HG03520 (cell line): Measurements from ENCODE around the gene SNED1.

Source experiments
- ATAC-seq: cut with Tn5 transposase; IDR thresholded peaks from one replicate; pipeline ENCODE4 v1.9.1; 2021; ENCODE audit warnings: mild to moderate bottlenecking, moderate library complexity; ENCODE audit not compliant: unreplicated experiment

SNED1 gene

DNA sequence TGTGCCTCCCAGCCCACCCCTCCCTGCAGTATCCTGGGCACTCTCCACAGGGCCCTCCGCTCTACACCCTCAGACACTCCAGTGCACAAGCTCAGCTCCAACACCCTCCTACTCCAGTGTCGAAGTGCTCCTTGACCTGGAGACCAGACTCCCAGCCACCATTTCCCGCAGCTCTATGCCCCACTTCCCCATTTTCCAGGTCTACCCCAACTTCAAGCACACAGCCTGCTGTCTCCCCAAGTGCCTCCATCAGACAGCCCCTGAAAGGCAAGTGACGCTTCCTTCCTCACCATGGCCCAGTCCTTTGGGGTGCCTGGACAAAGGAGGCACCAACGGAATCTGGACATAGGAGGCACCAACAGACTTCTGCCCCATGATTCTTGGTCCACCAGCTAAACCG is 143.6 kb downstream of the SNED1 start:
- no peak for ATAC-seq

DNA sequence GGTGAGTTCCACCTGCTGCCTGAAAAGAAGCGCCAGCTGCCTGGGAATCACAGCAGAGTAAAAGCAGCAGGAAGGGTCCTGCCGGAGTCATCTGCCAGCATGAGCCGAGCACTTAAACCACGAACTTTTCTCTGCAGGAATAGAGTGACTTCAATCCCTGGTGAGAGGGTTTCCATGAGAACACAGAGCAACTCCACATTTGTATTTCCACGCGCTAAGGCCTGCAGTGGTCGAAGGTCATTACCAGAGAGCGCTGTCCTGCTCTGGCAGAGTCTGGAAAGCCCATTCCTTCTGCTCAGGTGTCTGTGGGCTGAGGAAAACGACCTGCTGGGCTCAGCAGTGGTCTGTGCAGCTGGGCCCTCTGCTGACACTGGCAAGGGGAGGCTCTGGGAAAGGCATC is 144.2 kb downstream of the SNED1 start:
- ATAC-seq = no peak
